ENCODE results near the gene PARN. TPM values are rescaled to one million over a fixed set of nuclear protein-coding genes. Genes with fewer than 3 reads are reported as not detected.

Gene PARN
- total RNA-seq, 1 donor from 2014 or later = 25.2 TPM

- Mint-ChIP-seq H3K9me3 (ENCODE audit: unreplicated experiment) (no peaks in the 10 kb centered on the region), H3K27me3 (ENCODE audit: unreplicated experiment) (peaks cover 2% of the 10 kb centered on the region), H3K4me3 (ENCODE audit: unreplicated experiment) (no peak overlapping the region), H3K4me1 (ENCODE audit: unreplicated experiment) (no peaks in the 10 kb centered on the region), H3K36me3 (ENCODE audit: low read depth, unreplicated experiment) (no peaks in the 10 kb centered on the region), H3K27ac (ENCODE audit: unreplicated experiment) (no peak overlapping the region)
- TF ChIP-seq CTCF (IDR thresholded peaks at IDR 0.05; ENCODE audit: unreplicated experiment) = no peak
- DNase-seq (ENCODE audit: low spot score) = no peak
These were observed 241.8 kb downstream of the PARN start for GRCh38 chr16:14388243-14388642.

GRCh38 chr16:14386115-14386514 lies 243.9 kb downstream of the PARN start:
- Mint-ChIP-seq H3K27me3 (ENCODE audit: unreplicated experiment) (peaks cover 2% of the 10 kb centered on the region), H3K36me3 (ENCODE audit: low read depth, unreplicated experiment) (no peaks in the 10 kb centered on the region), H3K27ac (ENCODE audit: unreplicated experiment) (no peak overlapping the region), H3K9me3 (ENCODE audit: unreplicated experiment) (no peaks in the 10 kb centered on the region), H3K4me1 (ENCODE audit: unreplicated experiment) (no peaks in the 10 kb centered on the region), H3K4me3 (ENCODE audit: unreplicated experiment) (no peak overlapping the region)
- TF ChIP-seq CTCF (IDR thresholded peaks at IDR 0.05; ENCODE audit: unreplicated experiment) = no peak
- DNase-seq (ENCODE audit: low spot score) = no peak

Other genes starting within 250 kb of the PARN start
- 80.7 TPM for gene BFAR, start 2.7 kb upstream of the PARN start, total RNA-seq (ENCODE audit: unreplicated experiment)
- 0.28 TPM for gene PLA2G10, start 64.0 kb upstream of the PARN start, total RNA-seq (ENCODE audit: unreplicated experiment)
- gene NPIPA3, start 73.2 kb upstream of the PARN start, total RNA-seq (ENCODE audit: unreplicated experiment) = 2.4 TPM
- 9.0 TPM for gene NPIPA2, start 112.3 kb upstream of the PARN start, total RNA-seq (ENCODE audit: unreplicated experiment)
- gene NOMO1, start 203.5 kb upstream of the PARN start, total RNA-seq (ENCODE audit: unreplicated experiment) = 79.0 TPM

Data from endothelial cell (in vitro differentiated cells).